ENCODE measurements around the gene SLC1A7. TPM values are rescaled to one million over a fixed set of nuclear protein-coding genes. Genes with fewer than 3 reads are reported as not detected.

The SLC1A7 gene
- total RNA-seq, 6 experiments from 2014 or later = 0.31 to 1.3 (median 0.61) TPM

GRCh38 chr1:53094533-53094919 is 47.9 kb downstream of the SLC1A7 start:
- Histone ChIP-seq H3K4me1 (peaks cover 0 to 17% (median 0%) of the 10 kb centered on the region in 4 donors), H3K27me3 (no peaks in the 10 kb centered on the region), H3K36me3 (no peaks in the 10 kb centered on the region), H3K27ac (no peak overlapping the region), H3K9me3 (no peaks in the 10 kb centered on the region), H3K4me3 (no peak overlapping the region)
- intact Hi-C loops (cut with DNase I) = loop anchor here in 1 of 2 donors (10.0 kb wide), 1 partner anchor 80 kb away; no protein-coding TSS in a partner anchor
- no CpG with 5 or more reads among the region's 13 CpGs for WGBS (ENCODE audit: insufficient coverage, low coverage, low lambda C conversion rate, missing lambda C conversion rate)
- TF ChIP-seq POLR2A (IDR thresholded peaks at IDR 0.05) (no peak), CTCF (IDR thresholded peaks at IDR 0.05) (no peak)
- no peak for DNase-seq
- no peak for ATAC-seq

GRCh38 chr1:53093778-53094532 is 48.5 kb downstream of the SLC1A7 start:
- Histone ChIP-seq H3K27ac (no peak overlapping the region), H3K4me3 (no peak overlapping the region), H3K9me3 (no peaks in the 10 kb centered on the region), H3K27me3 (no peaks in the 10 kb centered on the region), H3K36me3 (no peaks in the 10 kb centered on the region), H3K4me1 (peaks cover 0 to 20% (median 0%) of the 10 kb centered on the region in 4 donors)
- DNase-seq (no peak), ATAC-seq (no peak)
- intact Hi-C loops (cut with DNase I) = loop anchor here in 1 of 2 donors (10.0 kb wide), 1 partner anchor 81 kb away; no protein-coding TSS in a partner anchor
- 94% methylated on average over 14 of the region's 20 CpGs for WGBS (ENCODE audit: insufficient coverage, low coverage, low lambda C conversion rate, missing lambda C conversion rate)
- TF ChIP-seq POLR2A (IDR thresholded peaks at IDR 0.05) = no peak
- TF ChIP-seq CTCF (IDR thresholded peaks at IDR 0.05) = no peak

DNA sequence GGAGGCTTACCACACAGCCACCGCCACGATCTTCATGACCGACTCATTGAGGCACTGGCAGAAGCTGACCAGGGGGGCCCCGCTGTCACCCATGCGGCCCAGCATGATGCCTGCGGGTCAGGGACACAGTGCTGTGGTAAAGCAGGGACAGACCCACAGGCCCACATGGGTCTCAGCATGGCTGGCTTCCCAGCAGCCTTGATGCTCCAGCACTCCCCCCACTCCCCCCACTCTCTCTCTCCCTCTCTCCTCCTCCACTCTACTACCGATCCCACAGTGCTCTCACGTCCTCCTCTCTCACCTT is 49.0 kb downstream of the SLC1A7 start:
- WGBS (ENCODE audit: insufficient coverage, low coverage, low lambda C conversion rate, missing lambda C conversion rate) = 84% methylated on average over 5 of the region's 8 CpGs

GRCh38 chr1:53092659-53093450 is 49.6 kb downstream of the SLC1A7 start:
- H3K4me1 ChIP-seq = peaks cover 0 to 20% (median 0%) of the 10 kb centered on the region in 4 donors
- ATAC-seq (peak in 3 of 4 donors; percentile 3 to 33 (median 5)), DNase-seq (no peak)
- intact Hi-C loops (cut with DNase I) = loop anchor here in 1 of 2 donors (10.0 kb wide), 1 partner anchor 82 kb away; no protein-coding TSS in a partner anchor
- no peaks in the 10 kb centered on the region for H3K27me3 ChIP-seq
- no peak overlapping the region for H3K27ac ChIP-seq
- H3K9me3 ChIP-seq = no peaks in the 10 kb centered on the region
- H3K36me3 ChIP-seq = no peaks in the 10 kb centered on the region
- no peak for TF ChIP-seq POLR2A (IDR thresholded peaks at IDR 0.05)
- no peak for TF ChIP-seq CTCF (IDR thresholded peaks at IDR 0.05)
- WGBS (ENCODE audit: insufficient coverage, low coverage, low lambda C conversion rate, missing lambda C conversion rate) = 74% methylated on average over 13 of the region's 33 CpGs
- no peak overlapping the region for H3K4me3 ChIP-seq

More for the DNA sequence above, 49.0 kb downstream of the SLC1A7 start:
- H3K27ac ChIP-seq = no peak overlapping the region
- no peak overlapping the region for H3K4me3 ChIP-seq
- peaks cover 0 to 20% (median 0%) of the 10 kb centered on the region in 4 donors for H3K4me1 ChIP-seq
- DNase-seq (no peak), ATAC-seq (no peak)
- H3K9me3 ChIP-seq = no peaks in the 10 kb centered on the region
- no peaks in the 10 kb centered on the region for H3K36me3 ChIP-seq
- intact Hi-C loops (cut with DNase I) = loop anchor here in 1 of 2 donors (10.0 kb wide), 1 partner anchor 81 kb away; no protein-coding TSS in a partner anchor
- H3K27me3 ChIP-seq = no peaks in the 10 kb centered on the region
- TF ChIP-seq CTCF (IDR thresholded peaks at IDR 0.05) (no peak), POLR2A (IDR thresholded peaks at IDR 0.05) (no peak)
